ENCODE measurements around the gene ZIC4. TPM values are rescaled to one million over a fixed set of nuclear protein-coding genes. Genes with fewer than 3 reads are reported as not detected.

The ZIC4 gene
- total and polyA plus RNA-seq, 2 of the 8 experiments (the other 6 are each of a cell fraction or from before 2014, with no cell fraction given): 0.03 to 0.13 TPM

DNA sequence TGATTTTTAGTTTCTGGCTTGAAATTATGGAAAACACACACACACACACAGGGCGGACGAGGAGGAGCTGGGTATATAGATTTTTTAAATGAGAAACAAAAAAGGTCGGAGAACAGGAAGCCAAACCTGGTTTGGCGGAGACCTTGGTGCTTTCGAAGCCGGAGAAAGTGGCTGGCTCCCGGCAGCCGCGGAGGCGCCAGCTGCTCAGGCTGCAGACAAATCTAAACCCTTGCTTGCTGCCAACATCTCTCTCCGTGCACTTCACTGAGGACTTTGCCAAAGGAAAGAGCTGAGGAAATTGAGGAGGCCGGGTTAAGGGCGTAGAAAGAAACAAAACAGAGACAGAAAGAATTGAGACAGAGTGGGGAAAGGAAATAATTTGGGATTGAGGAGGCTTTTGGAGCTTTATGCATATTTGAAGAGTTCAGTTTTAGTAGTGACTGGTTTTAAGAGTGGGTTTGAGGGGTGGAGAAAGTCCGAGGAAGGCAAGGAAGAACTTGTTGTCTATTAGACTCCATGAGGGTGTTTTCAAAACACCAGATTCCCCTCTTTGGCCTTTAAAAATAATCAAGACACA, 5.0 kb upstream of the ZIC4 start:
- Histone ChIP-seq H2BK5ac (ENCODE audit: low read depth, low read length) (no peak overlapping the region), H3K79me2 (ENCODE audit: control insufficient read depth in 1 of 2, insufficient read depth in 2 of 2, low read length in 2 of 2) (no peaks in the 10 kb centered on the region), H3K14ac (ENCODE audit: insufficient read length) (no peak overlapping the region), H3K56ac (replicated peaks; ENCODE audit: insufficient read length, low read depth, low read length) (no peak overlapping the region), H3K9ac (replicated peaks in 1 of 4; ENCODE audit: extremely low read depth in 1 of 4, low read depth in 3 of 4, low read length in 3 of 4) (no peak overlapping the region), H2BK15ac (ENCODE audit: low read length) (no peak overlapping the region), H2AFZ (ENCODE audit: low read length) (no peak overlapping the region), H4K8ac (ENCODE audit: extremely low read depth, insufficient read depth, low read length) (no peak overlapping the region), H4K91ac (replicated peaks; ENCODE audit: insufficient read length, low read length) (no peak overlapping the region), H3K36me3 (ENCODE audit: control insufficient read depth in 2 of 4, insufficient read depth in 4 of 4, low read length in 3 of 4) (peaks cover 0 to 4% (median 0%) of the 10 kb centered on the region in 4 experiments; a peak in 1 of 8 replicates), H2BK120ac (replicated peaks; ENCODE audit: low read depth, low read length) (no peak overlapping the region), H2BK12ac (ENCODE audit: low read depth, low read length) (no peak overlapping the region), H3K79me1 (ENCODE audit: low read depth, low read length) (no peaks in the 10 kb centered on the region), H3K4me3 (ENCODE audit: extremely low read depth in 1 of 4, insufficient read depth in 2 of 4, low read depth in 3 of 4, low read length in 4 of 4) (peak overlapping the region; percentile 20 to 62 (median 38); a peak in 5 of 8 replicates), H3K4me1 (replicated peaks in 1 of 4; ENCODE audit: control insufficient read depth in 3 of 4, insufficient read depth in 4 of 4, low read length in 3 of 4) (peaks cover 0 to 37% (median 21%) of the 10 kb centered on the region in 4 experiments; a peak in 6 of 7 replicates), H2BK20ac (ENCODE audit: low read length) (no peak overlapping the region), H3K18ac (ENCODE audit: extremely low read depth, low read length) (peak overlapping the region; percentile 2; the same call in 1 of the 2 replicates), H2AK5ac (ENCODE audit: low read depth, low read length) (no peak overlapping the region), H3K4ac (replicated peaks; ENCODE audit: insufficient read length, low read depth, low read length) (no peak overlapping the region), H3K23ac (ENCODE audit: insufficient read length) (no peak overlapping the region), H3K27ac (ENCODE audit: low read depth, low read length) (no peak overlapping the region), H3K23me2 (ENCODE audit: low read depth, low read length) (peaks cover 18% of the 10 kb centered on the region), H3K27me3 (replicated peaks in 1 of 4; ENCODE audit: control insufficient read depth in 3 of 4, extremely low read depth in 1 of 4, insufficient read depth in 3 of 4, low read length in 3 of 4) (peaks cover 61 to 98% (median 89%) of the 10 kb centered on the region in 4 experiments), H3K9me3 (ENCODE audit: insufficient read depth in 2 of 2, low read depth in 1 of 2, low read length in 1 of 2) (no peaks in the 10 kb centered on the region; a peak in 1 of 4 replicates), H4K20me1 (replicated peaks in 1 of 2; ENCODE audit: control insufficient read depth in 1 of 2, insufficient read depth in 2 of 2, low read length in 2 of 2) (peaks cover 8 to 26% of the 10 kb centered on the region in 2 experiments), H4K5ac (ENCODE audit: insufficient read length, low read depth, low read length) (no peak overlapping the region), H3K4me2 (ENCODE audit: insufficient read depth in 1 of 2, low read depth in 2 of 2, low read length in 2 of 2) (peak overlapping the region; percentile 72 to 91; a peak in 3 of 4 replicates)
- ChIA-PET CTCF (ENCODE audit: partially characterized antibody) (interaction anchor here (0.8 to 17.2 kb wide), 8 partner anchors 10 to 194 kb away, joined by 3 to 485 read pairs (median 6); partner anchors contain the start of gene ZIC4), POLR2A (ENCODE audit: partially characterized antibody) (interaction anchor here (0.8 to 5.8 kb wide), 7 partner anchors 10 to 41 kb away, joined by 3 to 26 read pairs (median 7); no protein-coding TSS in a partner anchor)
- WGBS, 2 experiments (ENCODE audit: extremely low coverage in 1 of 2, insufficient coverage in 1 of 2, insufficient read length in 1 of 2, insufficient replicate concordance in 2 of 2, low coverage in 1 of 2, low lambda C conversion rate in 2 of 2, missing lambda C conversion rate in 1 of 2): 6% methylated on average over 14 of the region's 14 CpGs; no CpG with 5 or more reads in 1 of the 2 experiments
- TF ChIP-seq ASH2L (IDR thresholded peaks at IDR 0.05; ENCODE audit: low read length) (no peak), CTBP2 (IDR thresholded peaks at IDR 0.05; ENCODE audit: borderline replicate concordance, insufficient read depth, insufficient read length, low read length) (peak; percentile 4), CBX8 (IDR thresholded peaks at IDR 0.05; ENCODE audit: borderline replicate concordance, low read depth, low read length) (peak; percentile 95; the same call in 1 of the 2 replicates), BRCA1 (IDR thresholded peaks at IDR 0.05; ENCODE audit: low read depth, low read length) (no peak), EZH2 (IDR thresholded peaks at IDR 0.05; ENCODE audit: low read depth, low read length, severe bottlenecking) (peak; percentile 95), SUZ12 (IDR thresholded peaks at IDR 0.05; ENCODE audit: low read length) (peak; percentile 80; the same call in 1 of the 2 replicates), CHD1 (IDR thresholded peaks at IDR 0.05; ENCODE audit: low read depth, low read length) (no peak), RNF2 (IDR thresholded peaks at IDR 0.05; ENCODE audit: borderline replicate concordance, low read depth, low read length, missing control alignments, poor library complexity, severe bottlenecking) (peak; percentile 98)
- TF ChIP-seq, protein P1, sequence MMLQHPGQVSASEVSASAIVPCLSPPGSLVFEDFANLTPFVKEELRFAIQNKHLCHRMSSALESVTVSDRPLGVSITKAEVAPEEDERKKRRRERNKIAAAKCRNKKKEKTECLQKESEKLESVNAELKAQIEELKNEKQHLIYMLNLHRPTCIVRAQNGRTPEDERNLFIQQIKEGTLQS (IDR thresholded peaks at IDR 0.05; ENCODE audit: insufficient read depth, low read depth, low read length): no peak
- TF ChIP-seq, protein P2, sequence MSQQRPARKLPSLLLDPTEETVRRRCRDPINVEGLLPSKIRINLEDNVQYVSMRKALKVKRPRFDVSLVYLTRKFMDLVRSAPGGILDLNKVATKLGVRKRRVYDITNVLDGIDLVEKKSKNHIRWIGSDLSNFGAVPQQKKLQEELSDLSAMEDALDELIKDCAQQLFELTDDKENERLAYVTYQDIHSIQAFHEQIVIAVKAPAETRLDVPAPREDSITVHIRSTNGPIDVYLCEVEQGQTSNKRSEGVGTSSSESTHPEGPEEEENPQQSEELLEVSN (IDR thresholded peaks at IDR 0.05): no peak
- DNase-seq (ENCODE audit: low read depth in 1 of 2, low spot score in 2 of 2): no peak
- FAIRE-seq: no peak

All from H1 (cell line).